Measurements from ENCODE around the gene MYO1D. TPM values are rescaled to one million over a fixed set of nuclear protein-coding genes. Genes with fewer than 3 reads are reported as not detected.

Gene MYO1D
- total RNA-seq, 1 experiment from 2014 or later: 29.9 TPM

DNA sequence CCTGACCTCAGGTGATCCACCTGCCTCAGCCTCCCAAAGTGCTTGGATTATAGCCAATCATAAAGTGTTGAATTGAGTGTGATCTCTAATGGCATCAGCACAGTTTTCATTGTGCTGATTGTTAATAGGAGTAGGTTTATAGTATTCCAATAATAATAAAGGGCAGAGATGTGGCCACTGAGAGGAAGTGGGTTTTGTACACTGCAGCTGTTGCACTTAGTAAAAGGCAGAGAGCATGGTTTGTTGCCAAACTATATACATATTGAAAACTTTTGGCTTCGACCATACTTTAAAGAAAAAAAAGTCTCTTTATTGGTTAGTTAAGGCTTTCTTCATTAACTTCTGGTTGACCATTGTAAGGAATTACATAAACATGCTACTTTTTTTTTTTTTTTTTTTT is 204.2 kb downstream of the MYO1D start:
- DNase-seq (ENCODE audit: low spot score) (no peak), ATAC-seq (no peak)
- Mint-ChIP-seq H3K36me3 (peaks cover 7% of the 10 kb centered on the region; the same call in 1 of the 2 replicates), H3K9me3 (peaks cover 7% of the 10 kb centered on the region), H3K4me1 (peaks cover 4% of the 10 kb centered on the region; the same call in 1 of the 2 replicates), H3K4me3 (no peak overlapping the region), H3K27me3 (ENCODE audit: low read depth) (no peaks in the 10 kb centered on the region), H3K27ac (no peak overlapping the region)
- CTCF ChIA-PET: no interaction called here
- TF ChIP-seq, protein P1, sequence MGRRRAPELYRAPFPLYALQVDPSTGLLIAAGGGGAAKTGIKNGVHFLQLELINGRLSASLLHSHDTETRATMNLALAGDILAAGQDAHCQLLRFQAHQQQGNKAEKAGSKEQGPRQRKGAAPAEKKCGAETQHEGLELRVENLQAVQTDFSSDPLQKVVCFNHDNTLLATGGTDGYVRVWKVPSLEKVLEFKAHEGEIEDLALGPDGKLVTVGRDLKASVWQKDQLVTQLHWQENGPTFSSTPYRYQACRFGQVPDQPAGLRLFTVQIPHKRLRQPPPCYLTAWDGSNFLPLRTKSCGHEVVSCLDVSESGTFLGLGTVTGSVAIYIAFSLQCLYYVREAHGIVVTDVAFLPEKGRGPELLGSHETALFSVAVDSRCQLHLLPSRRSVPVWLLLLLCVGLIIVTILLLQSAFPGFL (CRISPR knock-in tag; IDR thresholded peaks at IDR 0.05; ENCODE audit: borderline replicate concordance): no peak
- TF ChIP-seq FOXP1 (CRISPR knock-in tag; IDR thresholded peaks at IDR 0.05; ENCODE audit: borderline replicate concordance) (no peak), SOX15 (CRISPR knock-in tag; IDR thresholded peaks at IDR 0.05) (no peak), SMAD4 (CRISPR knock-in tag; IDR thresholded peaks at IDR 0.05) (no peak), ZNF416 (CRISPR knock-in tag; IDR thresholded peaks at IDR 0.05) (no peak)
- TF ChIP-seq, protein P2, sequence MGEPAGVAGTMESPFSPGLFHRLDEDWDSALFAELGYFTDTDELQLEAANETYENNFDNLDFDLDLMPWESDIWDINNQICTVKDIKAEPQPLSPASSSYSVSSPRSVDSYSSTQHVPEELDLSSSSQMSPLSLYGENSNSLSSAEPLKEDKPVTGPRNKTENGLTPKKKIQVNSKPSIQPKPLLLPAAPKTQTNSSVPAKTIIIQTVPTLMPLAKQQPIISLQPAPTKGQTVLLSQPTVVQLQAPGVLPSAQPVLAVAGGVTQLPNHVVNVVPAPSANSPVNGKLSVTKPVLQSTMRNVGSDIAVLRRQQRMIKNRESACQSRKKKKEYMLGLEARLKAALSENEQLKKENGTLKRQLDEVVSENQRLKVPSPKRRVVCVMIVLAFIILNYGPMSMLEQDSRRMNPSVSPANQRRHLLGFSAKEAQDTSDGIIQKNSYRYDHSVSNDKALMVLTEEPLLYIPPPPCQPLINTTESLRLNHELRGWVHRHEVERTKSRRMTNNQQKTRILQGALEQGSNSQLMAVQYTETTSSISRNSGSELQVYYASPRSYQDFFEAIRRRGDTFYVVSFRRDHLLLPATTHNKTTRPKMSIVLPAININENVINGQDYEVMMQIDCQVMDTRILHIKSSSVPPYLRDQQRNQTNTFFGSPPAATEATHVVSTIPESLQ (CRISPR knock-in tag; IDR thresholded peaks at IDR 0.05): no peak
- POLR2A ChIA-PET: no interaction called here

DNA sequence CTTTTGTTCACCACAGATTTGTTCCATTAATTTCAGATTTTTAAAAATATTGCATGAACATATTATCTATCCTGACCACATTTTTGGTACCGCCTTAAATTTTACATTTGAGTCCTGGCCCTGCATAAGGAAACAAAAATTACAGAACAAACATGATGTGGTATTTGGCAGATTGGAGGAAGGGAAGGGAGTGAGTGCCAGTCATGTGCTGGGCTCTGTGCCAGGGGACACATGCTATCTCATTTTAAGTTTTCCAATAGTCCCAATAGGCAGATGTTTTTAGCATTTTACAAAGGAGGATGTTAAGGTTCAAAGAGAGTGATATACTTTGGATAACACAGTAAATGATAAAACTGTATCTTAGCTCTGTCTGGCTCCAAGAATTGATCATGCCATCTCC is 205.0 kb downstream of the MYO1D start:
- DNase-seq (ENCODE audit: low spot score) (no peak), ATAC-seq (no peak)
- ChIA-PET POLR2A (no interaction called here), CTCF (no interaction called here)
- Mint-ChIP-seq H3K4me3 (no peak overlapping the region), H3K27ac (no peak overlapping the region), H3K36me3 (peaks cover 7% of the 10 kb centered on the region; the same call in 1 of the 2 replicates), H3K27me3 (ENCODE audit: low read depth) (no peaks in the 10 kb centered on the region), H3K4me1 (peaks cover 4% of the 10 kb centered on the region; the same call in 1 of the 2 replicates), H3K9me3 (peaks cover 7% of the 10 kb centered on the region)
- TF ChIP-seq, protein P3, sequence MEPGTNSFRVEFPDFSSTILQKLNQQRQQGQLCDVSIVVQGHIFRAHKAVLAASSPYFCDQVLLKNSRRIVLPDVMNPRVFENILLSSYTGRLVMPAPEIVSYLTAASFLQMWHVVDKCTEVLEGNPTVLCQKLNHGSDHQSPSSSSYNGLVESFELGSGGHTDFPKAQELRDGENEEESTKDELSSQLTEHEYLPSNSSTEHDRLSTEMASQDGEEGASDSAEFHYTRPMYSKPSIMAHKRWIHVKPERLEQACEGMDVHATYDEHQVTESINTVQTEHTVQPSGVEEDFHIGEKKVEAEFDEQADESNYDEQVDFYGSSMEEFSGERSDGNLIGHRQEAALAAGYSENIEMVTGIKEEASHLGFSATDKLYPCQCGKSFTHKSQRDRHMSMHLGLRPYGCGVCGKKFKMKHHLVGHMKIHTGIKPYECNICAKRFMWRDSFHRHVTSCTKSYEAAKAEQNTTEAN (CRISPR knock-in tag; IDR thresholded peaks at IDR 0.05): no peak
- TF ChIP-seq, protein P4, sequence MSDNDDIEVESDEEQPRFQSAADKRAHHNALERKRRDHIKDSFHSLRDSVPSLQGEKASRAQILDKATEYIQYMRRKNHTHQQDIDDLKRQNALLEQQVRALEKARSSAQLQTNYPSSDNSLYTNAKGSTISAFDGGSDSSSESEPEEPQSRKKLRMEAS (CRISPR knock-in tag; IDR thresholded peaks at IDR 0.05): no peak
- TF ChIP-seq NR2C2 (CRISPR knock-in tag; IDR thresholded peaks at IDR 0.05) (no peak), RELA (CRISPR knock-in tag; IDR thresholded peaks at IDR 0.05; ENCODE audit: borderline replicate concordance) (no peak), ZNF671 (CRISPR knock-in tag; IDR thresholded peaks at IDR 0.05) (no peak), ZNF423 (CRISPR knock-in tag; IDR thresholded peaks at IDR 0.05) (no peak), TP53 (CRISPR knock-in tag; IDR thresholded peaks at IDR 0.05) (no peak), IRF2 (CRISPR knock-in tag; IDR thresholded peaks at IDR 0.05; ENCODE audit: borderline replicate concordance, low read depth) (no peak), OVOL2 (CRISPR knock-in tag; IDR thresholded peaks at IDR 0.05; ENCODE audit: borderline replicate concordance) (no peak), ZNF232 (CRISPR knock-in tag; IDR thresholded peaks at IDR 0.05) (no peak)
- TF ChIP-seq, protein P5, sequence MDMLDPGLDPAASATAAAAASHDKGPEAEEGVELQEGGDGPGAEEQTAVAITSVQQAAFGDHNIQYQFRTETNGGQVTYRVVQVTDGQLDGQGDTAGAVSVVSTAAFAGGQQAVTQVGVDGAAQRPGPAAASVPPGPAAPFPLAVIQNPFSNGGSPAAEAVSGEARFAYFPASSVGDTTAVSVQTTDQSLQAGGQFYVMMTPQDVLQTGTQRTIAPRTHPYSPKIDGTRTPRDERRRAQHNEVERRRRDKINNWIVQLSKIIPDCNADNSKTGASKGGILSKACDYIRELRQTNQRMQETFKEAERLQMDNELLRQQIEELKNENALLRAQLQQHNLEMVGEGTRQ (CRISPR knock-in tag; IDR thresholded peaks at IDR 0.05): no peak
- TF ChIP-seq, protein P6, sequence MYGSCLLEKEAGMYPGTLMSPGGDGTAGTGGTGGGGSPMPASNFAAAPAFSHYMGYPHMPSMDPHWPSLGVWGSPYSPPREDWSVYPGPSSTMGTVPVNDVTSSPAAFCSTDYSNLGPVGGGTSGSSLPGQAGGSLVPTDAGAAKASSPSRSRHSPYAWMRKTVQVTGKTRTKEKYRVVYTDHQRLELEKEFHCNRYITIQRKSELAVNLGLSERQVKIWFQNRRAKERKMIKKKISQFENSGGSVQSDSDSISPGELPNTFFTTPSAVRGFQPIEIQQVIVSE (CRISPR knock-in tag; IDR thresholded peaks at IDR 0.05; ENCODE audit: borderline replicate concordance): no peak
- TF ChIP-seq, protein P1 (CRISPR knock-in tag; IDR thresholded peaks at IDR 0.05; ENCODE audit: borderline replicate concordance): no peak
- TF ChIP-seq, protein P7, sequence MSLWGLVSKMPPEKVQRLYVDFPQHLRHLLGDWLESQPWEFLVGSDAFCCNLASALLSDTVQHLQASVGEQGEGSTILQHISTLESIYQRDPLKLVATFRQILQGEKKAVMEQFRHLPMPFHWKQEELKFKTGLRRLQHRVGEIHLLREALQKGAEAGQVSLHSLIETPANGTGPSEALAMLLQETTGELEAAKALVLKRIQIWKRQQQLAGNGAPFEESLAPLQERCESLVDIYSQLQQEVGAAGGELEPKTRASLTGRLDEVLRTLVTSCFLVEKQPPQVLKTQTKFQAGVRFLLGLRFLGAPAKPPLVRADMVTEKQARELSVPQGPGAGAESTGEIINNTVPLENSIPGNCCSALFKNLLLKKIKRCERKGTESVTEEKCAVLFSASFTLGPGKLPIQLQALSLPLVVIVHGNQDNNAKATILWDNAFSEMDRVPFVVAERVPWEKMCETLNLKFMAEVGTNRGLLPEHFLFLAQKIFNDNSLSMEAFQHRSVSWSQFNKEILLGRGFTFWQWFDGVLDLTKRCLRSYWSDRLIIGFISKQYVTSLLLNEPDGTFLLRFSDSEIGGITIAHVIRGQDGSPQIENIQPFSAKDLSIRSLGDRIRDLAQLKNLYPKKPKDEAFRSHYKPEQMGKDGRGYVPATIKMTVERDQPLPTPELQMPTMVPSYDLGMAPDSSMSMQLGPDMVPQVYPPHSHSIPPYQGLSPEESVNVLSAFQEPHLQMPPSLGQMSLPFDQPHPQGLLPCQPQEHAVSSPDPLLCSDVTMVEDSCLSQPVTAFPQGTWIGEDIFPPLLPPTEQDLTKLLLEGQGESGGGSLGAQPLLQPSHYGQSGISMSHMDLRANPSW (CRISPR knock-in tag; conservative IDR thresholded peaks at IDR 0.05; ENCODE audit: low read depth): no peak
